Adrenal gland (tissue), 12 donors: ENCODE measurements around the gene SIRT5. TPM values are rescaled to one million over a fixed set of nuclear protein-coding genes. Genes with fewer than 3 reads are reported as not detected.

ENCODE experiments used
- DNase-seq, 7 donors: peaks; one replicate each; pipeline ENCODE4 v3.0.0-alpha.2; 2019 to 2020
- H3K27ac ChIP-seq, 5 donors: fragments of 200-600 bp; sonication (generic) in 4 of 5; 1 replicate in 3 of 5; 2 replicates in 2 of 5; pipeline versions ENCODE4 v1.5.1 to v1.8.0; 2016 to 2020; ENCODE audit warnings: mild to moderate bottlenecking in 1 of 5
- H3K27me3 ChIP-seq: fragments of 200-600 bp; 2 replicates; pipeline ENCODE4 v1.8.0; 2021
- H3K36me3 ChIP-seq, 2 donors: fragments of 200-600 bp; replicated peaks in 1 of 2; 1 replicate in 1 of 2; 2 replicates in 1 of 2; pipeline versions ENCODE4 v1.5.1 to v1.8.0; 2018 to 2022
- H3K4me1 ChIP-seq, 2 donors: fragments of 200-600 bp; replicated peaks in 1 of 2; 1 replicate in 1 of 2; 2 replicates in 1 of 2; pipeline versions ENCODE4 v1.5.1 to v1.8.0; 2018 to 2021
- H3K4me3 ChIP-seq, 4 donors: fragments of 200-600 bp; sonication (generic) in 3 of 4; one replicate each; pipeline ENCODE4 v1.5.1; 2016 to 2018
- H3K9me3 ChIP-seq, 3 donors: fragments of 200-600 bp; sonication (generic) in 1 of 3; replicated peaks in 1 of 3; 1 replicate in 2 of 3; 2 replicates in 1 of 3; pipeline versions ENCODE4 v1.5.1 to v1.8.0; 2016 to 2021
- POLR2A ChIP-seq, 2 donors: fragments of 450-650 bp; IDR thresholded peaks; one replicate each; pipeline ENCODE4 v1.6.1; 2017; ENCODE audit warnings: antibody characterized with exemption in 2 of 2, mild to moderate bottlenecking in 2 of 2, moderate library complexity in 1 of 2
- WGBS, 4 donors: extraction: QIAGEN DNeasy Blood & Tissue Kit in 2 of 4; methylation state at CpG; one replicate each; pipeline versions ENCODE4 v1.1.5 to v1.1.7; 2013 to 2017; 5-methylcytosine and 5-hydroxymethylcytosine counted together
- intact Hi-C, 2 donors: fragments of 100-400 bp; cut with DNase I; formaldehyde crosslinking; loops; one replicate each; pipeline versions ENCODE4 v1.14.1 to v1.15.0; 2022 to 2023
- polyA plus RNA-seq, 3 donors: library from polyadenylated mRNA; stranded (reverse); fragments of 200-250 nt in 2 of 3; fragments of 350-450 nt in 1 of 3; fragmentation: Illumina TruSeq in 1 of 3; extraction: RNeasy Lipid Tissue Mini Kit (QIAGEN cat#74804) in 1 of 3; gene quantifications; one replicate each; pipeline ENCODE4 v1.2.3, GENCODE V29; 2013 to 2014
- total RNA-seq, 9 donors: library from RNA; depleted of rRNA in 4 of 9; stranded (reverse); fragments of >200 nt in 4 of 9; fragments of 120-200 nt in 1 of 9; fragmentation: NEBNext Ultra II Directional in 1 of 9; extraction: Animal tissue kit (Norgen Biotek cat#: 25700) in 1 of 9; gene quantifications; one replicate each; pipeline versions ENCODE4 v1.1.0 to v1.2.4, GENCODE V29; 2013 to 2023
- TF ChIP-seq, protein P1 (sequence below), 6 experiments: fragments of 450-650 bp in 4 of 6; fragments of 200-600 bp in 2 of 6; sonication (generic) in 1 of 6; IDR thresholded peaks; 1 replicate in 5 of 6; 2 replicates in 1 of 6; pipeline versions ENCODE4 v1.5.1 to v1.8.0; 2016 to 2021; ENCODE audit warnings: antibody characterized with exemption in 6 of 6, mild to moderate bottlenecking in 2 of 6, moderate library complexity in 1 of 6
- donor health status: healthy with polysubstance abuse.
- donor health status: Bipolar disorder and iron deficiency.
- donor health status: DM: yes; HTN: yes; CAD: no.
- donor health status: DM: no; HTN: no; CAD: no.
- donor health status: DM: no; HTN: no; CAD: no.
- donor health status: DM: yes; HTN: yes; CAD: no.

SIRT5 gene
- total and polyA plus RNA-seq, 12 donors, result 6.6 to 18.2 (median 11.1) TPM

GRCh38 chr6:13568970-13569369, 5.4 kb upstream of the SIRT5 start:
- Histone ChIP-seq H3K36me3 (no peaks in the 10 kb centered on the region), H3K4me3 (no peak overlapping the region), H3K27me3 (peaks cover 12% of the 10 kb centered on the region), H3K27ac (no peak overlapping the region), H3K9me3 (no peaks in the 10 kb centered on the region), H3K4me1 (peaks cover 0 to 6% of the 10 kb centered on the region in 2 donors)
- 82 to 89% (median 84%) methylated on average over 5 of the region's 5 CpGs for WGBS, 4 donors
- no peak for TF ChIP-seq POLR2A (IDR thresholded peaks at IDR 0.05)
- TF ChIP-seq, protein P1, sequence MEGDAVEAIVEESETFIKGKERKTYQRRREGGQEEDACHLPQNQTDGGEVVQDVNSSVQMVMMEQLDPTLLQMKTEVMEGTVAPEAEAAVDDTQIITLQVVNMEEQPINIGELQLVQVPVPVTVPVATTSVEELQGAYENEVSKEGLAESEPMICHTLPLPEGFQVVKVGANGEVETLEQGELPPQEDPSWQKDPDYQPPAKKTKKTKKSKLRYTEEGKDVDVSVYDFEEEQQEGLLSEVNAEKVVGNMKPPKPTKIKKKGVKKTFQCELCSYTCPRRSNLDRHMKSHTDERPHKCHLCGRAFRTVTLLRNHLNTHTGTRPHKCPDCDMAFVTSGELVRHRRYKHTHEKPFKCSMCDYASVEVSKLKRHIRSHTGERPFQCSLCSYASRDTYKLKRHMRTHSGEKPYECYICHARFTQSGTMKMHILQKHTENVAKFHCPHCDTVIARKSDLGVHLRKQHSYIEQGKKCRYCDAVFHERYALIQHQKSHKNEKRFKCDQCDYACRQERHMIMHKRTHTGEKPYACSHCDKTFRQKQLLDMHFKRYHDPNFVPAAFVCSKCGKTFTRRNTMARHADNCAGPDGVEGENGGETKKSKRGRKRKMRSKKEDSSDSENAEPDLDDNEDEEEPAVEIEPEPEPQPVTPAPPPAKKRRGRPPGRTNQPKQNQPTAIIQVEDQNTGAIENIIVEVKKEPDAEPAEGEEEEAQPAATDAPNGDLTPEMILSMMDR (IDR thresholded peaks at IDR 0.05), result no peak
- no peak for DNase-seq
- intact Hi-C loops, result no loop called here

GRCh38 chr6:13572240-13572639, 2.2 kb upstream of the SIRT5 start:
- peaks cover 0 to 6% of the 10 kb centered on the region in 2 donors for H3K4me1 ChIP-seq
- H3K4me3 ChIP-seq, result no peak overlapping the region
- TF ChIP-seq, protein P1 (IDR thresholded peaks at IDR 0.05), result no peak
- TF ChIP-seq POLR2A (IDR thresholded peaks at IDR 0.05), result no peak
- H3K9me3 ChIP-seq, result no peaks in the 10 kb centered on the region
- H3K36me3 ChIP-seq, result no peaks in the 10 kb centered on the region
- 79 to 82% (median 80%) methylated on average over 7 of the region's 7 CpGs for WGBS, 4 donors
- H3K27ac ChIP-seq, result no peak overlapping the region
- intact Hi-C loops, result no loop called here
- no peaks in the 10 kb centered on the region for H3K27me3 ChIP-seq
- DNase-seq, result no peak

DNA sequence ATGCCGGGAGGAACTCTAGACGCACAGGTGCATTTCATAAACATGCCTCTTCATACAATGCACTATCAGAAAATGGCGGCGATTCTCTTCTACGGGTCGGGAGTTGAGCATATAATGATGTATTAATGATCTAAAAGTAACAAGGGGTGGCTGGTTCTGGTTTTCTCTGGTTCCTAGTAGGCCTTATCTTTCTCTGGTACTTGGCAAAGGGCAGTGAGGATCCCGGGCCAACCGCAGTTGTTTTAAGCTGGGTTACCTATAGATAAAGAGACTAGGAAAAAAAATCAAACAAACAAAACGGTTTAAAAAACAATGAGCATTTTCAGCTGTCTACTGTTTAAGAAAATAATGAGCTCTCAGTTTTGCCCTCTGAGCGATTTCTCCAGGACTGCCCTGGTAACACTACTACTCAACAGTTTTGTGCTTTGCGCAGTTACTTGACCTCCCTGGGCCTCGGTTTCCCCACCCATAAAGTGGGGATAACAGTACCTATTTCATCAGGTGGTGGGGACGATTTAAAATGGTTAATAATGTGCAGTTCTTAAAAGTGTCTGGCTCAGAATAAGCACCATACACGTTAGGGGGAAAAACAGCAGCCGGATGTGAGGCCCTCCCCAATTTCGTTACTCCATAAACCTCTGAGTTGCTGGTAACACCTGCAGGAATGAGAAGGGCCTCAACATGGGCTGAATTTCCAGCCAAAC, 1.3 kb upstream of the SIRT5 start:
- Histone ChIP-seq H3K27ac (peak overlapping the region in 3 of 5 donors; percentile 93 to 95 (median 94)), H3K4me3 (peak overlapping the region in 1 of 4 donors; percentile 92), H3K4me1 (peaks cover 0 to 6% of the 10 kb centered on the region in 2 donors), H3K27me3 (no peaks in the 10 kb centered on the region), H3K36me3 (no peaks in the 10 kb centered on the region), H3K9me3 (no peaks in the 10 kb centered on the region)
- intact Hi-C loops, result no loop called here
- TF ChIP-seq, protein P1 (IDR thresholded peaks at IDR 0.05), result no peak
- no peak for TF ChIP-seq POLR2A (IDR thresholded peaks at IDR 0.05)
- WGBS, 4 donors, result 89 to 90% (median 89%) methylated on average over 16 of the region's 16 CpGs
- no peak for DNase-seq

GRCh38 chr6:13573669-13574110, 711 bp upstream of the SIRT5 start:
- no peaks in the 10 kb centered on the region for H3K36me3 ChIP-seq
- no peaks in the 10 kb centered on the region for H3K27me3 ChIP-seq
- DNase-seq, result peak; percentile 44 to 80 (median 65)
- H3K27ac ChIP-seq, result peak overlapping the region in 4 of 5 donors; percentile 93 to 96 (median 94)
- peak overlapping the region in 3 of 4 donors; percentile 4 to 92 (median 83) for H3K4me3 ChIP-seq
- no peak for TF ChIP-seq POLR2A (IDR thresholded peaks at IDR 0.05)
- TF ChIP-seq, protein P1 (IDR thresholded peaks at IDR 0.05), result no peak
- H3K9me3 ChIP-seq, result no peaks in the 10 kb centered on the region
- intact Hi-C loops, result no loop called here
- H3K4me1 ChIP-seq, result peaks cover 0 to 6% of the 10 kb centered on the region in 2 donors
- 2 to 11% (median 3%) methylated on average over 6 to 14 of the region's 14 CpGs for WGBS, 4 donors
